Activated T-cell treated with anti-CD3 and anti-CD28 coated beads, Interleukin-2, amount 50 U/mL, for 72 hours (primary cell): ENCODE measurements around the gene ADORA3. TPM values are rescaled to one million over a fixed set of nuclear protein-coding genes. Genes with fewer than 3 reads are reported as not detected.

Experiments used
- ATAC-seq, 2 donors: fragments of 150-1000 bp; cut with Tn5 transposase; replicated peaks in 1 of 2; 2 replicates each; pipeline ENCODE4 v1.10.0; 2021; ENCODE audit warnings: moderate library complexity in 2 of 2, mild to moderate bottlenecking in 1 of 2
- DNase-seq, 2 donors: peaks; one replicate each; pipeline ENCODE4 v3.0.0; 2021 to 2022; ENCODE audit warnings: mixed read lengths in 1 of 2
- H3K27ac Mint-ChIP-seq: one replicate; pipeline ENCODE4 v1.8.0; 2022; ENCODE audit warnings: mild to moderate bottlenecking, moderate library complexity, mixed read lengths
- H3K27me3 Mint-ChIP-seq: one replicate; pipeline ENCODE4 v1.8.0; 2022; ENCODE audit warnings: low read depth, mixed read lengths
- H3K36me3 Mint-ChIP-seq, 2 donors: one replicate each; pipeline ENCODE4 v1.8.0; 2022; ENCODE audit warnings: mixed read lengths in 2 of 2, mild to moderate bottlenecking in 1 of 2; ENCODE audit not compliant: insufficient read depth in 2 of 2
- H3K4me1 Mint-ChIP-seq: one replicate; pipeline ENCODE4 v1.8.0; 2022; ENCODE audit warnings: low read depth, mixed read lengths
- H3K4me3 Mint-ChIP-seq, 2 donors: one replicate each; pipeline ENCODE4 v1.8.0; 2022; ENCODE audit warnings: mild to moderate bottlenecking in 2 of 2, mixed read lengths in 2 of 2, moderate library complexity in 2 of 2
- H3K9me3 Mint-ChIP-seq, 2 donors: one replicate each; pipeline ENCODE4 v1.8.0; 2022; ENCODE audit warnings: mixed read lengths in 2 of 2
- total RNA-seq, 2 donors: library from RNA; stranded (reverse); gene quantifications; one replicate each; pipeline ENCODE4 v1.2.3, GENCODE V29; 2022

Gene ADORA3
- total RNA-seq, 2 donors from 2014 or later: 0.58 TPM; not detected in 1

- H3K4me3 Mint-ChIP-seq: peak overlapping the region; percentile 73 to 76
- H3K9me3 Mint-ChIP-seq: no peaks in the 10 kb centered on the region
- DNase-seq: peak; percentile 37 to 44
- no peaks in the 10 kb centered on the region for H3K36me3 Mint-ChIP-seq
- peaks cover 50% of the 10 kb centered on the region for H3K4me1 Mint-ChIP-seq
- peak; percentile 44 to 56 for ATAC-seq
- H3K27me3 Mint-ChIP-seq: no peaks in the 10 kb centered on the region
- H3K27ac Mint-ChIP-seq: peak overlapping the region; percentile 69
Observed at GRCh38 chr1:111516005-111516535, 12.6 kb upstream of the ADORA3 start.

- no peak overlapping the region for H3K27ac Mint-ChIP-seq
- H3K36me3 Mint-ChIP-seq: no peaks in the 10 kb centered on the region
- DNase-seq (peak; percentile 35 to 48), ATAC-seq (peak; percentile 17 to 28)
- peak overlapping the region; percentile 73 to 76 for H3K4me3 Mint-ChIP-seq
- H3K4me1 Mint-ChIP-seq: peaks cover 50% of the 10 kb centered on the region
- H3K9me3 Mint-ChIP-seq: no peaks in the 10 kb centered on the region
- no peaks in the 10 kb centered on the region for H3K27me3 Mint-ChIP-seq
Observed at GRCh38 chr1:111515291-111516004, 12.0 kb upstream of the ADORA3 start.

- Mint-ChIP-seq H3K9me3 (no peaks in the 10 kb centered on the region), H3K27me3 (no peaks in the 10 kb centered on the region), H3K27ac (no peak overlapping the region), H3K4me3 (peak overlapping the region in 1 of 2 donors; percentile 42), H3K36me3 (no peaks in the 10 kb centered on the region), H3K4me1 (peaks cover 52% of the 10 kb centered on the region)
- peak in 1 of 2 donors; percentile 24 for DNase-seq
- ATAC-seq: no peak
Observed at GRCh38 chr1:111513410-111514020, 10.1 kb upstream of the ADORA3 start.

- DNase-seq (no peak), ATAC-seq (no peak)
- H3K27ac Mint-ChIP-seq: peak overlapping the region; percentile 31
- no peaks in the 10 kb centered on the region for H3K36me3 Mint-ChIP-seq
- no peaks in the 10 kb centered on the region for H3K9me3 Mint-ChIP-seq
- no peaks in the 10 kb centered on the region for H3K27me3 Mint-ChIP-seq
- peak overlapping the region in 1 of 2 donors; percentile 28 for H3K4me3 Mint-ChIP-seq
- H3K4me1 Mint-ChIP-seq: peaks cover 52% of the 10 kb centered on the region
Observed at GRCh38 chr1:111512931-111513330, 9.5 kb upstream of the ADORA3 start.

- peaks cover 52% of the 10 kb centered on the region for H3K4me1 Mint-ChIP-seq
Observed at GRCh38 chr1:111512132-111512889, 8.9 kb upstream of the ADORA3 start.

GRCh38 chr1:111511370-111511769, 7.9 kb upstream of the ADORA3 start:
- Mint-ChIP-seq H3K4me1 (peaks cover 48% of the 10 kb centered on the region), H3K9me3 (no peaks in the 10 kb centered on the region), H3K27me3 (no peaks in the 10 kb centered on the region), H3K27ac (no peak overlapping the region), H3K36me3 (no peaks in the 10 kb centered on the region), H3K4me3 (no peak overlapping the region)
- ATAC-seq (no peak), DNase-seq (no peak)

More at GRCh38 chr1:111512132-111512889, 8.9 kb upstream of the ADORA3 start:
- Mint-ChIP-seq H3K9me3 (no peaks in the 10 kb centered on the region), H3K36me3 (no peaks in the 10 kb centered on the region), H3K4me3 (peak overlapping the region in 1 of 2 donors; percentile 28), H3K27ac (peak overlapping the region; percentile 31), H3K27me3 (no peaks in the 10 kb centered on the region)
- no peak for DNase-seq
- no peak for ATAC-seq

- no peak for ATAC-seq
- H3K27me3 Mint-ChIP-seq: no peaks in the 10 kb centered on the region
- H3K9me3 Mint-ChIP-seq: no peaks in the 10 kb centered on the region
- H3K4me3 Mint-ChIP-seq: no peak overlapping the region
- peaks cover 48% of the 10 kb centered on the region for H3K4me1 Mint-ChIP-seq
- H3K27ac Mint-ChIP-seq: no peak overlapping the region
- no peak for DNase-seq
- no peaks in the 10 kb centered on the region for H3K36me3 Mint-ChIP-seq
Observed at GRCh38 chr1:111509997-111510375, 6.6 kb upstream of the ADORA3 start.

- ATAC-seq: peak; percentile 75 to 80
- peaks cover 61% of the 10 kb centered on the region for H3K4me1 Mint-ChIP-seq
Observed at GRCh38 chr1:111507411-111508201, 4.2 kb upstream of the ADORA3 start.

GRCh38 chr1:111506561-111506960, 3.1 kb upstream of the ADORA3 start:
- ATAC-seq (no peak), DNase-seq (no peak)
- Mint-ChIP-seq H3K4me1 (peaks cover 61% of the 10 kb centered on the region), H3K4me3 (peak overlapping the region; percentile 45 to 65), H3K9me3 (no peaks in the 10 kb centered on the region), H3K27ac (peak overlapping the region; percentile 51), H3K36me3 (no peaks in the 10 kb centered on the region), H3K27me3 (no peaks in the 10 kb centered on the region)

More at GRCh38 chr1:111507411-111508201, 4.2 kb upstream of the ADORA3 start:
- DNase-seq: peak; percentile 75 to 78
- H3K36me3 Mint-ChIP-seq: no peaks in the 10 kb centered on the region
- H3K9me3 Mint-ChIP-seq: no peaks in the 10 kb centered on the region
- peak overlapping the region; percentile 76 to 80 for H3K4me3 Mint-ChIP-seq
- peak overlapping the region; percentile 73 for H3K27ac Mint-ChIP-seq
- no peaks in the 10 kb centered on the region for H3K27me3 Mint-ChIP-seq

- peak; percentile 25 to 31 for ATAC-seq
- H3K36me3 Mint-ChIP-seq: no peaks in the 10 kb centered on the region
- DNase-seq: peak; percentile 30 to 35
- H3K4me1 Mint-ChIP-seq: peaks cover 61% of the 10 kb centered on the region
- peak overlapping the region; percentile 45 to 65 for H3K4me3 Mint-ChIP-seq
- H3K27me3 Mint-ChIP-seq: no peaks in the 10 kb centered on the region
- H3K9me3 Mint-ChIP-seq: no peaks in the 10 kb centered on the region
- peak overlapping the region; percentile 51 for H3K27ac Mint-ChIP-seq
Observed at GRCh38 chr1:111505641-111506119, 2.2 kb upstream of the ADORA3 start.

GRCh38 chr1:111504097-111504496, 664 bp upstream of the ADORA3 start:
- DNase-seq (no peak), ATAC-seq (no peak)
- peaks cover 54% of the 10 kb centered on the region for H3K4me1 Mint-ChIP-seq
- no peaks in the 10 kb centered on the region for H3K9me3 Mint-ChIP-seq
- H3K4me3 Mint-ChIP-seq: no peak overlapping the region
- H3K27ac Mint-ChIP-seq: no peak overlapping the region
- no peaks in the 10 kb centered on the region for H3K27me3 Mint-ChIP-seq
- no peaks in the 10 kb centered on the region for H3K36me3 Mint-ChIP-seq

- Mint-ChIP-seq H3K36me3 (peaks cover 4 to 10% of the 10 kb centered on the region in 2 donors), H3K27ac (no peak overlapping the region), H3K4me3 (no peak overlapping the region), H3K4me1 (peaks cover 52% of the 10 kb centered on the region), H3K9me3 (peaks cover under 1 to 4% of the 10 kb centered on the region in 2 donors), H3K27me3 (no peaks in the 10 kb centered on the region)
- DNase-seq: no peak
- ATAC-seq: no peak
Observed at GRCh38 chr1:111501645-111502044, 1.8 kb downstream of the ADORA3 start.
